ENCODE results near the gene USP8.

USP8 gene

GRCh38 chr15:50463423-50464358, 39.5 kb downstream of the USP8 start:
- Histone ChIP-seq H3K27ac (no peak overlapping the region), H3K36me3 (replicated peaks) (peaks cover 19% of the 10 kb centered on the region), H3K4me3 (ENCODE audit: low read depth, low read length) (no peak overlapping the region), H3K27me3 (replicated peaks) (no peaks in the 10 kb centered on the region)
- DNase-seq: peak; percentile 18
- in situ Hi-C loops (cut with HindIII; ENCODE audit: low pct_ligation_motif_present, low sequenced_read_pairs): no loop called here
- TF ChIP-seq CTCF (IDR thresholded peaks at IDR 0.05; ENCODE audit: low read depth, low read length, missing control alignments): no peak

- in situ Hi-C loops (cut with HindIII; ENCODE audit: low pct_ligation_motif_present, low sequenced_read_pairs): no loop called here
- Histone ChIP-seq H3K36me3 (replicated peaks) (peaks cover 9% of the 10 kb centered on the region), H3K27ac (no peak overlapping the region), H3K27me3 (replicated peaks) (no peaks in the 10 kb centered on the region), H3K4me3 (ENCODE audit: low read depth, low read length) (no peak overlapping the region)
- no peak for DNase-seq
- TF ChIP-seq CTCF (IDR thresholded peaks at IDR 0.05; ENCODE audit: low read depth, low read length, missing control alignments): no peak
These were observed 46.9 kb downstream of the USP8 start for GRCh38 chr15:50471072-50471471.

GRCh38 chr15:50476143-50476542, 51.9 kb downstream of the USP8 start:
- TF ChIP-seq CTCF (IDR thresholded peaks at IDR 0.05; ENCODE audit: low read depth, low read length, missing control alignments): no peak
- no peak for DNase-seq
- H3K27ac ChIP-seq: no peak overlapping the region
- in situ Hi-C loops (cut with HindIII; ENCODE audit: low pct_ligation_motif_present, low sequenced_read_pairs): no loop called here
- no peaks in the 10 kb centered on the region for H3K27me3 ChIP-seq (replicated peaks)
- H3K36me3 ChIP-seq (replicated peaks): peaks cover 11% of the 10 kb centered on the region
- no peak overlapping the region for H3K4me3 ChIP-seq (ENCODE audit: low read depth, low read length)

- H3K27ac ChIP-seq: no peak overlapping the region
- H3K27me3 ChIP-seq (replicated peaks): no peaks in the 10 kb centered on the region
- H3K4me3 ChIP-seq (ENCODE audit: low read depth, low read length): no peak overlapping the region
- DNase-seq: no peak
- in situ Hi-C loops (cut with HindIII; ENCODE audit: low pct_ligation_motif_present, low sequenced_read_pairs): no loop called here
- peaks cover 12% of the 10 kb centered on the region for H3K36me3 ChIP-seq (replicated peaks)
- no peak for TF ChIP-seq CTCF (IDR thresholded peaks at IDR 0.05; ENCODE audit: low read depth, low read length, missing control alignments)
These were observed 60.6 kb downstream of the USP8 start for GRCh38 chr15:50484781-50485180.

GRCh38 chr15:50485389-50485788, 61.2 kb downstream of the USP8 start:
- H3K36me3 ChIP-seq (replicated peaks): peaks cover 15% of the 10 kb centered on the region
- in situ Hi-C loops (cut with HindIII; ENCODE audit: low pct_ligation_motif_present, low sequenced_read_pairs): no loop called here
- DNase-seq: no peak
- H3K27ac ChIP-seq: no peak overlapping the region
- TF ChIP-seq CTCF (IDR thresholded peaks at IDR 0.05; ENCODE audit: low read depth, low read length, missing control alignments): no peak
- H3K4me3 ChIP-seq (ENCODE audit: low read depth, low read length): no peak overlapping the region
- no peaks in the 10 kb centered on the region for H3K27me3 ChIP-seq (replicated peaks)
